Activated CD4-positive, CD25-positive, alpha-beta regulatory T cell treated with anti-CD3 and anti-CD28 coated beads, Interleukin-2, amount 50 U/mL, for 16 hours (primary cell): ENCODE measurements around the gene LACTB.

Experiments used
- DNase-seq: peaks from one replicate; pipeline ENCODE4 v3.0.0-alpha.2; 2020; ENCODE audit warnings: low read depth, low spot score

LACTB gene

GRCh38 chr15:63169788-63170187, 48.1 kb downstream of the LACTB start:
- DNase-seq: no peak

GRCh38 chr15:63172376-63172775, 50.7 kb downstream of the LACTB start:
- no peak for DNase-seq

GRCh38 chr15:63172851-63173451, 51.3 kb downstream of the LACTB start:
- no peak for DNase-seq

- no peak for DNase-seq
Observed at GRCh38 chr15:63176302-63176701, 54.6 kb downstream of the LACTB start.

- no peak for DNase-seq
Observed at GRCh38 chr15:63178034-63178433, 56.4 kb downstream of the LACTB start.

- no peak for DNase-seq
Observed at GRCh38 chr15:63180746-63181145, 59.1 kb downstream of the LACTB start.

GRCh38 chr15:63181648-63182047, 60.0 kb downstream of the LACTB start:
- no peak for DNase-seq

GRCh38 chr15:63185206-63185605, 63.5 kb downstream of the LACTB start:
- no peak for DNase-seq

- no peak for DNase-seq
Observed at GRCh38 chr15:63186065-63186464, 64.4 kb downstream of the LACTB start.

GRCh38 chr15:63187589-63188226, 66.0 kb downstream of the LACTB start:
- no peak for DNase-seq

GRCh38 chr15:63188247-63188925, 66.7 kb downstream of the LACTB start:
- DNase-seq: no peak

GRCh38 chr15:63188926-63189871, 67.5 kb downstream of the LACTB start, which contains the start of gene RAB8B:
RAB8B (plus strand) TSS chr15:63189606; CDS start chr15:63189625, 19 bp downstream.
- peak; percentile 96 for DNase-seq

- no peak for DNase-seq
Observed at GRCh38 chr15:63189941-63190768, 68.5 kb downstream of the LACTB start.

- DNase-seq: no peak
Observed at GRCh38 chr15:63190769-63191649, 69.3 kb downstream of the LACTB start.
